ENCODE data around the gene GNA15.

DNA sequence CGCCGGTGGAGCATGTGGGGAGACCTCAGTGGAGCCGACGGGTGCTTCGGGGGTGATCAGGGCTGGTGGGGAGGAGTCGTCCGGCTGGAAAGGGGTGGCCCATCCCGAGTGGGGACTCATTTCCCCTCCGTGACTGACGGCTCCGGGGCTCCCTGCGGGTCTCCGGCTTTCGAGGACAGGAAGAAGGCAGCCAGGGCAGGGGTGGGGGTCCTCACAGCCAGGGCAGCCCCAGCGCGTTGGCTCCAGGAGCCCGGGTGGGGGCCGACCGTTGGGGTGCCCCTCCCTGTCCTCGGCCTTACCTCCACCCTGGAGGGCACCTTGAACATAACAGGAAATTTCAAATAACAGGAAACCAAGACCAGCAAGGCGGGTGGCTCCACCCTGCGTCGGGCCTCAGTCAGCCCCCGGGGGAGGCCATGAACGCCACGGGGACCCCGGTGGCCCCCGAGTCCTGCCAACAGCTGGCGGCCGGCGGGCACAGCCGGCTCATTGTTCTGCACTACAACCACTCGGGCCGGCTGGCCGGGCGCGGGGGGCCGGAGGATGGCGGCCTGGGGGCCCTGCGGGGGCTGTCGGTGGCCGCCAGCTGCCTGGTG is 42.6 kb downstream of the GNA15 start, which contains the start of gene S1PR4:
- TF ChIP-seq CTCF (IDR thresholded peaks at IDR 0.05) (no peak), POLR2A (IDR thresholded peaks at IDR 0.05) (peak in 1 of 4 donors; percentile 70)

Data from esophagus squamous epithelium (tissue), 4 donors.